Cerebellar nuclear complex (tissue), 1 donor: ENCODE results near the gene EGFL8.
"Not testable (repeated sequence)": the region's sequence is repeated elsewhere in the genome, so short reads cannot be mapped to it uniquely, and the experiment has no call there.

ENCODE experiments used
- DNase-seq, 2 experiments: peaks; one replicate each; lab custom pipeline; 2025; lab: John Stamatoyannopoulos, UW

EGFL8 gene

DNA sequence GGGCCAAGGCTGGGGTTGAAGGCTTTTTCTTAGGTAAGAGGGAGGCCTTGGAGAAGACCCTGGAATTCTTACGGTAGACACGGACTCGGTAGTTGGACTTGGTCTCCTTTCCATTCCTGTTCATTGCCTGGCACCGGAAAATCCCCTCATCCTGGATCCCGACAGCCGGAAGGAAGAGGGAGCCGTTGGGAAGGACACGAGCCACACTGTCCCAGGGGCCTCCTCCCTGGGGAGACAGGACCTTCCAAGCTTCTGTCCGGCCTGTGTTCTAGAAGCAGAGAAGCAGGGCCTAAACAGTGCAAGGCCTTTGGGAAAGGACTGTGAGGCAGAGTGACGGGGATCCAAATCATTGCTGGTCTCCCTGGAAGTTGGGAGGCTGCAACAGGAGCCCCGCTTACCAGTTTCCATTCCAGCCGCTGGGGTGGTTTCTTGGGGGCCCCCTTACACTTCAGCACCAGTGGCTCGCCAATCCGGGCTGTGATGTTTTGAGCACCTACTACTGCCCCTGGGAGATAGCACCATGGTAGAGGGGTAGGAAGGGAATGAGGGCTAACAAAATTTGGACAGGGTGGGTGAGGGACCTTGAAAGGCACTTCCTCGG lies 19.2 kb downstream of the EGFL8 start:
- no peak for DNase-seq

DNA sequence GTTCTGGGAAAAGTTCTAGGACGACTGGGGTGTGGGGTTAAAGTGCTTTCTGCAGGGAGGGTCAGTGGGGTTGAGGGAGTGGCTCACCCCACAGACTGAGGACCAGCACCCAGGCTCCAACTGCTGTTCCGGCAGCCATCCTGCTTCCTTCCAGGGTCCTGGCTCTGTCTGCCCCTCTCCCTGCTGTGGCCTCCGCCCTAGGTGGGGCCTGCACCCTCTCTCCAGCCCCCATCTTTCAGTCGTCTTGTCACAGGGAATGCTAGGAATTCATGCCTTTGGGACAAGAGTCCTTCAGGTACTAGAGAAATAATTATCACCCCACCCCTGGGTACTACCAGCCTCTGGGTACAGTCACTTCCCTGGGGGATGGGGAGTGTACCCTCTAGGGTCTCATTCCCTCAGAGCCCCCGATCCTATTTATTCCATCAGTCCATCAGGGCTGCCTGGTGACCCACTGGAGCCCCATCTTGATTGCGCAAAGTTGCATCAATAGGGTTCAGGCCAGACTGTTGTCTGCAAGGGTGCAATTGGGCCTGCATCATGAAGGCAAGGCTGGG lies 19.8 kb downstream of the EGFL8 start, which contains the start of gene AGER:
Gene AGER, minus strand, starts transcription at position 170 of the 557 bp plus-strand sequence. Its CDS starts 31 bp downstream, at position 139.
- no peak for DNase-seq

DNA sequence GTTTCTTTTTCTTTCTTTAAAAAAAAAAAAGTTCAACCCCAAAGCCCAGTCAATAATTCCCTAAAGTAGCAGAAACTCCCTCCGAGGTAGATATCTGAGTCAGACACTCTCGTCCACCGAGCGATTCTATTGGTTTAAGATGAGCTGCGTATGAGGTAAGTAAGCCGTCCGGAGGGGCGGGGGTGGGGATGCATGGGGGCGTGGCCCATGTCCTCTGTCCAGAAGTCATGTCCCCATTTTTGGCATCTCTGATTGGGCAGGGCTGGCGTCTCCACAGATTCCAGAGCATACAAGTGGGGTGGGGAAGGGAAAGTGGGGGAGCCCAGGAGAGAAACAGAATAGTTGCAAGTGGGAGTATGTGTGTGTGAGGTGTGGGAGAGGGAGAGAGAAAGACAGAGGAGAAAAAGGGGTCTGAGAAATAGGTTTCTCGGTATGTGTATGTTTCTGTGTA lies 21.3 kb downstream of the EGFL8 start:
- not testable (repeated sequence) for DNase-seq

DNA sequence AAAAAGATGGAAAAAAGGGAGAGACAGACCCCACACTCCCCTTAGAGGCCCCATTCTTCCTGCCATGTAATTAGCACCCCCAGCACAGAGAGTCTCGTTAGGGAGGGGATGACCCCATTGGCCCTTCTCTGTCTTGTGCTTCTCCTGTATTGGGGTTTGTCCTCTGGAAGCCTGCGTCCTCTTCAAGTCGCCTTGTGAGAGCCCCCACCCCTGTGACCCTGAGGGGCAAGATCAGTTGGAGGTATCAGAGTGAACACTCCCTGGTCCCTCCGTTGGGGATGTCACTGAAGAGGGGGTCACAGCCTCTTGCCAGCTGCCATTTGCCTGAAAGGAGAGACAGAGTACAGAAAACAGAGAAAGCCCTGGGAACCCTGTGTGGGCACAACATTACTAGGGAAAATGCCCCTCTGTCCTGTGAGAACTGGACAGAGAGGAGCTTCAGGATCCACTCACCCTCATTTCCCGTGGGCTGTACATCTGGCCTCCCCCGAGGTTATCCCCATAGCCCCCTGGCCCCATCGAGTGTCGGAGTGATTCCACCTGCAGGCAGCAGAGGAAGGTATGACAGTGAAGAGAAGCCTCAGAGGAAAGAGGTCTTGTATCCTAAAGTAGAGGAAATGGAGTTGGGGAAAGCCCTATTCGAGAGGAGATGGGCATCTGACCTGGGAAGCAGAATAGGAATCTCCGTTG lies 21.9 kb downstream of the EGFL8 start:
- not testable (repeated sequence) for DNase-seq

DNA sequence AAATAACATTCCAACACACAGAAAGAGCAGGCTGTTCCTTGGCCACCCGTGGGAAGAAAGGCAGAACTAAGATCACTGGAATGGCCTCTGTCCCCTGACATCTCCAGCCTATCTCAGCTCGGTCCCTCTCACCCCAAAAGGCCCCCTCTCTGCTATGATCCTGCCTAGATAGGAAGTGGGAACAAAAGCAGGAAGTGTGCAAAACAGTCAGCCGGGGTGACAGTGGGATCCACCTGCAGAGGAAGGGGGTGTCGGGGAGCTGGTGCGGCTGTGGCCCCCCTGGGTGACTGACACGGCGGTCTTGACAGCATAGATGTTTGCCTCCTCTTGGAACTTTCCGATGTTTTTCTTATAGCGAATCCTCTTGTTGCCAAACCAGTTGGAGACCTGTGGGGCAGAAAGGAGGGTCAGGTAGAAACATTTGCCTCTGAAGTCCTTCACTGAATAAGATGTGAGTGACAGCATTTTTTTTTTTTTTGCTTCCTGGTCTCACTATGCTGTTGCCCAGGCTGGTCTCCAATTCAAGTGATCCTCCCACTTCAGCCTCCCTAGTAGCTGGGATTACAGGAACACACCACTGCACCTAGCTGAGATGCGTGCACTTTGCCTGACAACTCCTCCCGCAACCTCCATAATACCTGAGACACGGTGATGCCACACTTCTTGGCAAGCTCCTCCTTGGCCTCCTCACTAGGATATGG lies 22.8 kb downstream of the EGFL8 start:
- DNase-seq = no peak

DNA sequence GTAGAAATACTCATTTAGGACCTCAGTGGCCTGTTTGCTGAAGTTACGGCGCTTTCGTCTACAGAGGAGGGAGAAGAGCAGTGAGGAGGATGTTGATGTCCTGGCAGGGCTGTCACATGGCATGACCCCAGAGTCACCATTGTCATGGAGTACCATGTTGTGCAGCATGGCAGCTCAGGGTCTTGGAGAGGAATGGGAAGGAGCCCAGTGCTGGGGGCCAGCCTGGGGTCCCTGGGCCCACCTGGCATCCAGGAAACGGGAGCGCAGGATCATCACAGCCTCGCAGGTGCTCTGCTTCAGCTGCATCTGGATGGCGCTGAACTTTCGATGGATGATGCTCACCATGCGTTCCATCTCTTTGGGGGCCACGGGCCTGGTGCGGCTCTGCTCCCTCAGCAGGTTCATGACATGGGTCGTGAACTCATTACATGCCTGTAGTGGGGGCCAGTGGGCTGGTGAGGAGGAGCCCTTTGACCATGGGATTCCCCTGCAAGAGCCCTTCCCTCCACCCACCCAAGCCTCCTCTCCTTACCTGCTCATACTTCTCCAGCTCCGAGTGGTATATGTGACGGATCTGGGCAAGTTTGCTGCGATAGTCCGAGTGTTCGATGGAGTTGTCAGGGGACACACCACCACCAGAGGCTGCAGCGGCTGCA lies 23.5 kb downstream of the EGFL8 start:
- not testable (repeated sequence) for DNase-seq

DNA sequence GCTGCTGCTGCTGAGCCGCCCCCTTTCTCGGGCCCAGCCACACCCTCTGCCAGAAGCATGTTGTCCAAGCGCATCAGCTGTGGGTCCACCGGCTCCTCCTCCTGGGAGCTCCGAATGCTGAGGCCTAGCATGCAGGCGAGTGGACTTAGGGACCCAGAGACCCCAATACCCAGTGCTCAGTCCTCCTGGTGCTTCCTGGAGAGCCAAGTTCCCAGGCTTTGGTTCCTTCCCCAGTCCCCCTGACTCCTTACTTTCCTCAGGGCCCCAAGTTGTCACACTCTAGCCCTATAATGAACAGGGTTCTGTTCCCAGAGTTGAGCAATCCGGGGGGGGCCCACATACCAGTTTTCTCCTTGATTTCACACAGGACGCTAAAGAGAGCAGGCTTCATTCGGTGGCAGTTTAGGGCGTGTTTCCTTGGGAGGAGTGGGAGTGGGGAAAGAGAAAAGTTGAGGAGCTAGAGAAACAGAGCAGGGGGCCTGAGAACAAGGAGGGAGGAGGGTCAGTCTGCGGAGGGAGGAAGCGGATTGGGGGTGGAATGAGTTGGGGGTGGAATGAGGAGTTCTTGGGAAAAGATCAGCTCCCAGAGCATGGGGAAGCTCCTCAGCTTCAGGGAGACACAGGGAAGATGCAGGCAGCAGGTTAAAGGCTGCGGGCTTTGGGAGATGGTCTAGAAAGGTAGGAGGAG lies 24.1 kb downstream of the EGFL8 start:
- DNase-seq = no peak

DNA sequence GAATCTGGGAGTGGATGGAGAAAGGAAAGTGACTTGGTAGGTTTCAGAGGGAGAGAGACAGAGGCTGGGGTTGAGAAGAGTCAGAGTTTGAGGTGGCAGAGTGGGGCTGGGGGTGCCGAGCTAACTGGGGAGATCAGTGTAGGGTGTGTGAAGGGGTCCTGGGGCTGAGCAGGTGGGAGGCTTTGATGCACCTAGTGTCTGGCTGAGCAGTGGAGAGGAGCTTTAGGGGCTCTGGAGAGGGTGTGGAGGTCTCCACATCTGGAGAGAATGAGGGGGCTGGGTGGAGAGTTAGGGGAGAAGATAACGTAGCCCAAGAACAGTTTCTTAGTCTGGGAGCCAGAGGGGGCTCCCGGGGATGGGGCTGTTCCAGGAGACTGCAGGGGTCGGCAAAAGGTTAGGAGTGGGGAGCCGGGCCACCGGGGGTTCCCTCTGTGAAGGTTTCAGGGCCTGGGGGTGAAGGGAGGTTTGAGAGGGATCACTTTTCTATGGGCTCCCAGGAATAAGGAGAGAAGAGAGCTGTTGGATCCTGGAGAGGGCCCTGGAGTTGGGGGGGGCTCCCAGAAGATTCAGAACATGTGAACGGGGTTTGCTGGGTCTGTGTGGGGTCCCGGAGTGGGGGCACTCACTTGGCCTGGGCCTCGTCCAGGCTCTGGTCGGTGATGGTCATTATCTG lies 24.8 kb downstream of the EGFL8 start:
- DNase-seq = no peak

DNA sequence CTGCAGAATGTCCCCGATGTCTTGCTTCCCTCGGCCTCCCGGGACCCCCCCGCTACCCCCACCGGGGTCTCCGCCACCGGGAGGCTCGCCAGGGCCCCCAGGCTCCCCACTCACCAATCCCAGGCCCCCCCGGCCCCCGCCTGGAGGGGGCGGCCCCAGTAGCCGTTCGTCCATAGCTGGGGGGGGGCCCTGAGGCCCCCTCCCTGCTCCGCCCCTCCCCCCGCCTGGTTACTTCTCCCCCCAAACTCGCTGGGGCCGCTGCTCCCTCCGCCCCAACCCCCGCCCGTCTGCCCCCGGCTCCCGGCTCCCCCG lies 25.3 kb downstream of the EGFL8 start:
- DNase-seq = no peak

DNA sequence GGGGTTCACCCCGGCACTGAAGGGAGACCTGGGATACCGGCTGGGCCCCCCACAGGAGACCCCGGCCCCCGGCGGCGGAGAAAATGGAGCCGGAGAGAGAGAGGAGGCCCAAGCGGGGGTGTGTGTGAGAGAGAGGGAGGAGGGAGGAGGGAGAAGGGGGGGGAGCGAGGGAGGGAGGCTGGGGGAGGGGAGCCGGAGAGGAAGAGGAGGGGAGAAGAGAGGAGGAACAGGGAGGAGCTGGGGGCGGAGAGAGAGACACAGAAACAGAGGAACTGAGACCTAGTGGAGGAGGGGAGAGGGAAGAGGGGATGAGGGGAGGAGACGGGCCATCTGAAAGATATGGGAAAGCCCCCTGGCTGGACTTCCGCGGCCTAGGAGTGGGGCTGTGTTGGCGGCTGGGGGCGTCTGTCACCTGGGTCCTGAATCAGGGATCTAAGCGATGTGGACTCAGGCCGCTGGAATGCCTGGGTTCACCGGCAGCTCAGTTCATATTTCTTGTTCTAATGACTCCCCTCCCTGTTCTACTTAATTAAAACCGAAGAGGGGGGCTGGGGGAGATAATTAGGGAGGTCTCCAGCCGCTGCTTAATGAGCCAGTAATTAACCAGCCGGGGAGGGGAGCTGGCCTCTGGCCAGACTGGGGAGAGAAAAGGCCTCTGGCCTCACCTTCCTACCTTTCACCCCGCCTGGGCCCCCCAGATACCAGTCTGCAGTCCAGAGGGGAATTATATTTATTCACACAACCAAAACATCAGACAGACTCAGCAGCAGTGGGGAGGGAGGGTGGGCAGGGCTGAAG lies 25.9 kb downstream of the EGFL8 start, which contains the start of gene PBX2:
Gene PBX2, minus strand, starts transcription at position 149 of the 798 bp plus-strand sequence. CDS start 287 bp downstream, outside the sequence.
- peak; percentile 47 to 76 for DNase-seq

DNA sequence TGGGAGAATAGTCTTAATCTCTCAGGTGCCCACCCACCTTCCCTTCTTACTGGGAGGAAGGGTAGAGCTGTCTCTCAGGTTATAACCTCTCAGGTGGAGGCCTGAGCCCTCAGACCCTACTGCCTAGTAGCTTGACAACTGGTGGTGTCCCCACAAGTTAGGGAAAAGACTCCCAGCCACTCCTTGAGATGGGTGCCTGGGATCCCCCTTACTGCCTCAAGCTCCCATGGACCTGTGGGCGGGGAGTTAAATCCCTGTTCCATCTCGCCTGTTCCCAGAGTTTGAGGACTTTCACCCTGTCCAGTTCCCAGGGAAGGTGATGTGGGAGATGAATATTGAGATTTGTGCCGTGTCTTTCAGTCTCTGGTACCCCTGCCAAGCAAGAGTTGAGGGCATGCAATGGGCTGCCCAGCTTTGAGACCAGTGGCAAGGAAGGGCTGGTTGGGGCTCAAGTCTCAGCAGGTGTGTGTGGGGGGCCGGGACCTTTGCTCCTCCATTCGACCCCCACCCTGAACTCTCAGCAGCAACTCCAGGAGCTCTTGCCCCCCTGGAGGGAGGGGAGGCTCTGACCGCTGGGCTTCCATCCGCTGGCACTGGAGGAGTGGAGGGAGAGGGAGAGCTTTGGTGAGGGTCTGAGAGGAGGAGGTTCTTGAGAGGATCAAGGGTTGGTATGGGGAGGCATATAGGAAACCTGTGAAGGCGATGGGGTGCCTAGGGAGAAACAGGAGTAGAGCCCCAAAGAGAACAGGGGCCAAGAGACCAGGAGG lies 26.7 kb downstream of the EGFL8 start:
- no peak for DNase-seq

DNA sequence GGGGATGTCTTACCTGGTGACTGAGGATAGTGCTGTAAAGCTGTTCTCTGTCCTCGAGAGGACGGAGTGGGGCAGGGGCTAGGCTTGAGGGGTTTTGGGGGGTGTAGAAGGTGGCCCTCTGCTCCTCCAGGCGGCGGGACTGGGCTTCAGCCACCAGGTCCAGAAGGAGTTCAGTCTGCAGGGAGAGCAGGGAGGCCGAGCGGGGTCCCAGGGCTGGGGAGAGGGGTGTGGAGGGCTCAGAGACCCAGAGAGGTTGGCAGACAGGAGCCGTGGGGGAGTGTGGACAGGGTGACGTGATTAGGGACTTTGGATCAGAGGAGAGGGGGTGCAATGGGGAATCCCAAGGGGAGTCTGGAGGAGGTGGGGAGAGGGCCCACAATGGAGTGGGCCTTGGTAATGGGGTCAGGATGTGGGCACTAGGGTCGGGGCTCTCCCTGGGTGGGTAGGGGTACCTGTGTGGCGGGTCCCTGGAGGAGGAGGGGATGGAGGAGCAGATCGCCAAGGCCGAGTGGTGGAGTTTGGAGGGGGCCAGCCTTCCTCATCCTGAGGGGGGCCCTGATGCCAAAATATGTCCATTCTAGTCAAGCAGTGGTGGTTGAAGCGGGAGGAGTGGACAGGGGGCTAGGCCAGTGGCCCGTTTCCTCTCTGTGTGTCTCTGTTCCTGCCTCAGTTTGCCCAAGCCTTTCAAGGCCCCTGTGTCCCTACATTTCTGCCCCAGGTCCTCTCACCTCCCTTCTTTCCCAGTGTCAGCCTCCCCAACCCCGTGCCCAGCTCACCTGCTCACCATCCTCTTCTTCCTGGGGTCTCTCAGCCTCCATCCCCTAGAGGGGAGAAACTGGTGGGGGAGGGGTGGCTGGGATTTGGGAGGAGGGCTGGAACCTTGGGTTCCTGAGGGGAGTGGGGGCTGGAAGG lies 27.6 kb downstream of the EGFL8 start:
- DNase-seq = no peak

DNA sequence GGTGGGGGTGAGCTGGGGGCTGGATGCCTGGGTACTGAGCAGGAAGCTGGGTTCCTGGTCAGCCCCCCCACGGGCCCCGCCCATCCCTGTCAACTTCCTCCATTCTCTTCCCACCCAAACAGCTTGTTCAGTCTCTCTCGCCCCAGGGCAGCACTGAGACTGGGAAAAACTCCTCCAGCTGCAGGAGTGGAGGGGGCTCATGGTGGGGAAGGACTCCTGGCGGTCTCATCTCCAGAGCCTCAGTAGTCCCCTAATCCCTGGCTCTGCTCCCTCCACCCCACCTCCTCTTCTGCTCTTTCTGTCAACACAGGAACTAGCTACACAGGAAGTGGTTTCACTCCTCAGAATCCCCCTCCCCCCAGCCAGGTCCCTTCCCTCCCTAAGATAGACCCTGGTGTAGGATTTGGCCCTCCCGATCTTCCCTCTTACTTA lies 28.2 kb downstream of the EGFL8 start, which contains the start of gene GPSM3:
Gene GPSM3, minus strand, starts transcription at position 36 of the 432 bp plus-strand sequence. CDS start 130 bp downstream, outside the sequence.
- DNase-seq = no peak

DNA sequence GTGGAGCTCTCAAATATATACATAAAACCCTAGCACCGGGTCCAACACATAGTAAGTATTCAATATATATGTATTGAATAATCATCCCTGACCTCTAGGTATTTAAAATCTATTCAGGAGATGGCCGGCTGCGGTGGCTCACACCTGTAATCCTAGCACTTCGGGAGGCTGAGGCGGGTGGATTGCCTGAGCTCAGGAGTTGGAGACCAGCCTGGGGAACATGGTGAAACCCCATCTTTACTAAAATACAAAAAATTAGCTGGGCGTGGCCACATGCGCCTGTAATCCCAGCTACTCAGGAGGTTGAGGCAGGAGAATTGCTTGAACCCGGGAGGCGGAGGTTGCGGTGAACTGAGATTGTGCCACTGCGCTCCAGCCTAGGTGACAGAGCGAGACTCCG lies 28.7 kb downstream of the EGFL8 start:
- DNase-seq = not testable (repeated sequence)

DNA sequence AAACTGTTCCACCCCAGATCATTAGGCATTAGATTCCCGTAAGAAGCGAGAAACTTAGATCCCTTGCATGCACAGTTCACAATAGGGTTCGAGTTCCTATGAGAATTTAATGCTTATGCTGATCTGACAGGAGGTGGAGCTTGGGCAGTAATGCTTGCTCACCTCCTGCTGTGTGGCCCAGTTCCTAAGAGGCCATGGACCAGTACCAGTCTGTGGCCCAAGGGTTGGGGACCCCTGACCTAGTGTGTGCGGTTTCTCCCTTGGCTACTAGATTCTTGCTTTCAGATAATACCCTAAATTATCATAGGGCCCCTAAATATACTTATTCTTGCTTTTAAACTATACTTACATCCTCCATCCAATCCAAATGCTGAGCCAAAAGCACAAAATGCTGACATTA lies 30.0 kb downstream of the EGFL8 start:
- DNase-seq = no peak

DNA sequence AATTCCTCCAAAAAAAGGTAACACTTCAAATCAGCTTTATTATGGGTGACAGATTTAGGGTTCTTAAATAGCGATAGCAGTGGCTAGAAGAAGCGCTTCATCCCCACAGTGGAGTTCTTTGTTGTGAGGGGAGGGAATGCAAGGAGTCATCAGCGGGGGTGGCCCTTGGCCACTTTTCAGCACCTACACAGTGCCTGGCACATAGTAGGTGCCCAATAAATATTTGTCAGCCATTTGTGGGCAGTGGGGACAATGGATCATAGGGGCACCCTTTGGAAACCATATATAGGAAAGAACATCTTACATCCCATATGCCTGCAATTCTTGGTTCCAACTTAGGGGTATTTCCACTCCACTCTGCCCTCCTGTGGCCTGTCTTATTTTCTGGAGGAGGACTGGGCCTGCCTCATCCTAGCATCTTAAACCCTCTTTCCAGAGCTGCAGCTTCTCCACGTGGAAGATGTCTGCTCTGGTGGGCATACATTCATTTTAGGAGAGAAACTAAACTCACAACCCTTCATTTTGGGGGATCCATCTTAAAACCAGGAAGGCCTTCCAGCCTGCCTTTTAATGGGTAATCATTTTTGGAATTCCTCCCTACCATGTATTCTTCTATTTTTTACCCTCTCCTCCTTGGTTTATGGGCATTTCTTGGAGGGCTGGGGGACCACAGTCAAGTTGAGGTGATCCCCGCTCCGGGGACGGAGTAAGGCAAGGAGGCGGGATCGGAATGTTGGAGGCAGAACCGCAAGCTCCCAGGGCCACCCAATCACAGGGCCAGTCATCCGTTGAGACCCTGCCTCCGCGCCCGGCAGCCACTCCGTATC lies 30.6 kb downstream of the EGFL8 start:
- DNase-seq = no peak

DNA sequence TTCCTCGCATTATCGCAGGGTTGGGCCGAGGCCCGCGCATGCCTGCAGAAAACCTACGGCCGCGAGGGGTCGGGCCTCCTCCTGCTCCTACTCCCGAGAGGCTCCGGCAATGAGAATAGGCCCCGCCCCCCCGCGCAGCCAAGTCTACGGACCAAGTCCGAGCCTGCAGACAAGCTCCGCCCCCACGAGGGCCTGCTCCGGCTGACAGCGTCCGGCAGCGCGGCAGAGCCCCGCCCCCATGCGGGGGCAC lies 31.2 kb downstream of the EGFL8 start:
- peak; percentile 98 to 99 for DNase-seq
